Stimulated activated effector memory CD8-positive, alpha-beta T cell treated with anti-CD3 and anti-CD28 coated beads, Interleukin-12 subunit alpha, Interleukin-12 subunit beta, amount 100 ng/mL, for 72 hours (primary cell): ENCODE data around the gene USH1G.

Source experiments
- ATAC-seq: fragments of 150-1000 bp; cut with Tn5 transposase; 2 replicates; pipeline ENCODE4 v1.10.0; 2021
- DNase-seq, 2 donors: peaks; one replicate each; pipeline ENCODE4 v3.0.0; 2021 to 2022; ENCODE audit warnings: low spot score in 2 of 2
- H3K27ac Mint-ChIP-seq: one replicate; pipeline ENCODE4 v1.8.0; 2022; ENCODE audit warnings: mild to moderate bottlenecking, mixed read lengths
- H3K36me3 Mint-ChIP-seq: one replicate; pipeline ENCODE4 v1.8.0; 2022; ENCODE audit warnings: mild to moderate bottlenecking, mixed read lengths
- H3K4me1 Mint-ChIP-seq: one replicate; pipeline ENCODE4 v1.8.0; 2022; ENCODE audit warnings: mixed read lengths
- H3K4me3 Mint-ChIP-seq: one replicate; pipeline ENCODE4 v1.8.0; 2022; ENCODE audit warnings: mild to moderate bottlenecking, mixed read lengths
- H3K9me3 Mint-ChIP-seq: one replicate; pipeline ENCODE4 v1.8.0; 2022; ENCODE audit warnings: mixed read lengths

USH1G gene

DNA sequence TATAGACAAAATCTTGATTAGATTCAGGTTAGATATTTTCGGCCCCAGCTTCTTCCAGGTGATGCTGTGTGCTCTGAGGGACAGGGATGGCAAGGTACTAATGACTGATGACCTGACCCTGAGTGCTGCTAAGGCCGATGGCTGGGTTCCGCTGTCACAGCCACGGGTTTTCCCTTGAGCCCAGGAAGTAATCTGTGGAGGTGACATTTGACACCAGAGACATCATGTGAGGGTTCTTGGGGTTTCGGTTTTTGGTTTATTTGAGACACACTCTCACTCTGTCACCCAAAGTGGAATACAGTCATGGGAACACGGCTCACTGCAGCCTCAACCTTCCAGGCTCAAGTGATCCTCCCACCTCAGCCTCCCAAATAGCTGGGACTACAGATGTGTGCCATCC lies 22.5 kb upstream of the USH1G start:
- Mint-ChIP-seq H3K4me3 (no peak overlapping the region), H3K27ac (no peak overlapping the region), H3K9me3 (no peaks in the 10 kb centered on the region), H3K36me3 (no peaks in the 10 kb centered on the region), H3K4me1 (no peaks in the 10 kb centered on the region)
- DNase-seq (no peak), ATAC-seq (peak; percentile 53)

DNA sequence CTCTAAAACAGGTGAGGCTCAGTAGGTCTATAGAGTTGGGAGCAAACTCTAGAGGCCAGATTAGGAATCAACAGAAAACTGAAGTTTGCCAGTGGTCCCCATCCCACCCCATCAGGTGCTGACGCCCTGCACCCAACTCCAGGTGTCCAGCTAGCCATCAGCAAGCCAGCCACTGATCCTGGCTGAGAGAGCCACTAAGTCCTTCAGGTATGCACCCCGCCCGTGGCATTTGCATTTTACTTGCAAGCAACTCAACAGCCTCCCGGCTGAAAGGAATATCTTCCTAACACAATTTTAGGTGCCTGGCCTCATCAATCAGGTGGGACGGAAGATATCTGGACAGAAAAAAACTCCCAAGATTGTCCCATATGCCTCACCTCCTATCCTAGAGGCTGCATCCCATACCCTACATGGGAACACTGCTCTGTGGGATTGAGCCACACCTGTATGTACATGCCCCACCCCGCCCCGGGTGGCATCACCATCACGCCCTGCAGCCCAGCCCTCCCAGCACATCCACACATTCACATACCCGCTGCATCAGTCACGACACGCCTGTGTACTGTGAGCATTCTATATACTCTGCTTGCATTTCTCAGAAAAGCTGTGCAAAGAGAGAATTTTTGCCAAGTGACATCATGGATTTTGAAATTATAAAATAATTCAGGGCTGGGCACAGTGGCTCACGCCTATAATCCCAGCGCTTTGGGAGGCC lies 20.9 kb upstream of the USH1G start:
- H3K9me3 Mint-ChIP-seq = no peaks in the 10 kb centered on the region
- no peak overlapping the region for H3K4me3 Mint-ChIP-seq
- ATAC-seq = no peak

DNA sequence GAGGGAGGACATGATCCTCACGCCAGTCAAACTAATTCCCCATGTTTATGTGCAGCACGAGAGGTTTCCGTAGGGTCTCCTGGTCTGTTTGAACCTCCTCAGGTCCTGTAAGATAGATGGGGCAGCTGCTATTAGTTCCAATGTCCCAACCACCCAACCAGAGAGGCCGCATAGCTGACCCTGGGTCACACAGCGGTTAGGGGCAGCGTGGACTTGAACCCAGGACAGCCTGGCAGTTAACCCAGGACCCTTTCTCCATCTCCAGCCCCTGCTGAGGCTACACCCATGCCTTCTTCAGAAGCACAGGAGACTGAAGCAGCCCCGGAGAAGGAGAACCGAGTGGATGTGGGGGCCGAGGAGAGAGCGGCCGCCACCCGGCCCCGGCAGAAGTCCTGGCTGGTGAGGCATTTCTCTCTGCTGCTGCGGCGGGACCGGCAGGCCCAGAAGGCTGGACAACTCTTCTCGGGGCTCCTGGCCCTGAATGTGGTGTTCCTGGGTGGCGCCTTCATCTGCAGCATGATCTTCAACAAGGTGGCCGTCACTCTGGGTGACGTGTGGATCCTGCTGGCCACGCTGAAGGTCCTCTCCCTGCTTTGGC lies 18.2 kb upstream of the USH1G start:
- ATAC-seq = no peak
- no peak overlapping the region for H3K4me3 Mint-ChIP-seq
- no peak overlapping the region for H3K27ac Mint-ChIP-seq
- no peaks in the 10 kb centered on the region for H3K9me3 Mint-ChIP-seq
- DNase-seq = no peak
- H3K4me1 Mint-ChIP-seq = no peaks in the 10 kb centered on the region
- H3K36me3 Mint-ChIP-seq = no peaks in the 10 kb centered on the region

More for the DNA sequence above, 20.9 kb upstream of the USH1G start:
- no peak for DNase-seq
- no peaks in the 10 kb centered on the region for H3K36me3 Mint-ChIP-seq
- no peak overlapping the region for H3K27ac Mint-ChIP-seq
- no peaks in the 10 kb centered on the region for H3K4me1 Mint-ChIP-seq

DNA sequence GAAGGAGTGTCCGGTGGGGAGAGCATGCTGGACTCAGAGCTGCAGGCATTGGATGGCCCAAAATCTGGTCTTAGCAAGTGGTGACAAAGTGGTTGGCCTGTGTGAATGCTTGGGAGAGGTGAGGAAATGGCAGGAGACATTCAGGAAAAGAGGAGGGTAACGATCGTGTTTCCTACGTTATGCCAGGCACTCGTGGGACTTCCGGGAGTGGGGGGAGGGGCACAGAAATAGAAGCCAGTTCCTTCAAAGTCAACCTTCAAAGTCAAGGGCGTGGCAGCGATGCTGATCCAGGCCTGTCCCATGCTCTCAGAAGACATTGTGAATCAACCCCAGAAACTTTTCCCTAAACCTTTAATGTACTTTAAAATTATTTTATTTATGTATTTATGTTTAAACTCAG lies 16.5 kb upstream of the USH1G start:
- no peaks in the 10 kb centered on the region for H3K9me3 Mint-ChIP-seq
- no peak overlapping the region for H3K27ac Mint-ChIP-seq
- no peak for ATAC-seq
- DNase-seq = no peak
- no peaks in the 10 kb centered on the region for H3K36me3 Mint-ChIP-seq
- no peaks in the 10 kb centered on the region for H3K4me1 Mint-ChIP-seq
- H3K4me3 Mint-ChIP-seq = no peak overlapping the region

DNA sequence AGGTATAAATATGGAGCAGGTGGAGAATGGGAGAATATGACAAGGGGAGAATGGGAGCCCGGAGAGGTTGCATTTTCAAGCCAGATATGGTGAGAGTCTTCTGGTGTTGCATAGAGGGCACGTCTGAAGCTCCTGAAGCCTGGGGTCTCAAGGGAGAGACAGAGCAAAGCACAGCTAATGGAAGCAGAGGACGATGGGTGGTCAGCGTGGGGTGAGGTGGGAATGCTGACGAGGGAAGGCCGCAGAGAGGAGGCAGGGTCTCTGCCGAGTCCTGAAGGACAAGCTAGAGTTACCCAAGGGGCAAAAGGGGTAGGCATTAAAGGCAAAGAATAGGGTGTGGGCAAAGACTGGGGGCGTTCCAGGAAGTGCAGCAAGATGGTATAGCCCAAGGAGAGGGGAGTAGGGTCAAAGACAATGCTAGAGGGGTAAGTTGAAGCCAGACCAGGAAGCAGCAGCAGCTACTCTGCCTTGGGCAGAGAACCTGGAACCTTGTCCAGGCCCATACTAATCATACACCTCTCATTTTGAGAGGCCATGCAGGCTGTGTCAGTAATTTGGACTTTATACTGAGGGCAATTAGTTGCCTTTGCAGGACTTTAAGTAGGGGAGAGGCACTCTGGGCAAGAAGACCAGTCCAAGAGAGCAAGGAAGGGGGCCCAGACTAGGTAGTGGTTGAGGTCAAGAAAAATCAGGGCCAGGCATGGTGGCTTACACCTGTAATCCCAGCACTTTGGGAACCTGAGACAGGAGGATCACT lies 15.3 kb upstream of the USH1G start:
- Mint-ChIP-seq H3K4me1 (no peaks in the 10 kb centered on the region), H3K9me3 (no peaks in the 10 kb centered on the region), H3K27ac (no peak overlapping the region), H3K36me3 (no peaks in the 10 kb centered on the region), H3K4me3 (no peak overlapping the region)
- DNase-seq (no peak), ATAC-seq (no peak)

DNA sequence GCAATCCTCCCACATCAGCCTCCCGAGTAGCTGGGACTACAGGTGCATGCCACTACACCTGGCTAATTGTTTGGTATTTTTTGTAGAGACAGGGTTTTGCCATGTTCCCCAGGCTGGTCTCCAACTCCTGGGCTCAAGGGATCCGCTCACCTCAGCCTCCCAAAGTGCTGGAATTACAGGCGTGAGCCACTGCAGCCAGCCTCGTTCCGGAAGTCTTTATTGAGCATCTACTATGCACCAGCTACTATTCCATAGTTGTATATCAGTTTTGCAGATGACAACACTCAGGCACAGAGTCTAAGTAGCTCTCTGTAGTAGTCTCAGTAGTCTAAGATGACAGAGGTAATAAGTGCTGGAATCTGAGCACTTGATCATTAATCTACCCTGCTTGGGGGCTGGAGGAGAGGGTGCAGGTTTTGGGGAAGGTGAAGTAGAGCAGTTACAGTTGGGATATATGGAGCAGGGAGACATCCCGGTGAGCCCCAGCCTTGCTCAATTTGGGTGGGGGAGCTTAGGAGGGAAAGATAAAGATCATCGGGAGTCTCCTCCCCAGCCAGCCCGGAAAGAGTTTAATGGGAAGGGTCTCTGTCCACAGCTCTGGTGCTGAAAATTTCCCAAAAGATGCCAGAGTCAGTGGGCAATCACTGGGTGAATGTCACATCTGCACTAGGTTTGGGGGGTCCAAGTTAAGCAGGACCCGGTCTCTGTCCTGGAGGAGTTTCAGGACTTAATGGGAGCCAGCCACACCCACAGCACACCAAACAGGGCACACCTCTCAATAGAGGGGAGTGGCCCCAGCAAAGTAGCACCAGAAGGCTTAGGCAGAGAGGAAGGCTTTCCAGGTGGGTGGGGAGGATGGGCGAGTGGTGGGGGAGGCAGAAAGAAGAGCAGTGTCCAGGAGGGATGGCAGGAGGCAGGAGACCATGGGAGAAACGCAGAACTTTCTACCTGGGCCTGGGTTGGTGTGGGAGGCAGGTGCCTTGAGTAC lies 14.3 kb upstream of the USH1G start:
- Mint-ChIP-seq H3K9me3 (no peaks in the 10 kb centered on the region), H3K36me3 (no peaks in the 10 kb centered on the region), H3K4me1 (no peaks in the 10 kb centered on the region), H3K27ac (no peak overlapping the region), H3K4me3 (no peak overlapping the region)
- ATAC-seq (no peak), DNase-seq (no peak)

DNA sequence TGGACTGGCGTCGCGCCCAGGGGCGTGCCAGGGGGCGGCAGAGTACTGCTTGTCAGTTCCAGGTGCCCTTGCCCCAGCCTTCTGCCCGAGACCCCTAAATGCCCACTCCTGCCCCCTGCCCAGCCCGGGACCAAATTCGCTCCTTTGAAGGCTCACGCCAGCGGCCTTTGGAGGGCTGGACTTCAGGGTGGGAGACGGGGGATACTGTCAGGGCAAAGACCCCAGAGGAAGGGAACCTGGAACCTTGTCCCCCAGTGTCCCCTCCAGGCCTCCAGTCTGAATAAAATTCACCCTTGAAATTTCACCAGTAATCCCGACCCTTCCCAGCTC lies 13.4 kb upstream of the USH1G start:
- H3K4me3 Mint-ChIP-seq = no peak overlapping the region
- no peak for DNase-seq
- H3K27ac Mint-ChIP-seq = no peak overlapping the region
- H3K36me3 Mint-ChIP-seq = no peaks in the 10 kb centered on the region
- peaks cover under 1% of the 10 kb centered on the region for H3K4me1 Mint-ChIP-seq
- H3K9me3 Mint-ChIP-seq = no peaks in the 10 kb centered on the region
- ATAC-seq = no peak

DNA sequence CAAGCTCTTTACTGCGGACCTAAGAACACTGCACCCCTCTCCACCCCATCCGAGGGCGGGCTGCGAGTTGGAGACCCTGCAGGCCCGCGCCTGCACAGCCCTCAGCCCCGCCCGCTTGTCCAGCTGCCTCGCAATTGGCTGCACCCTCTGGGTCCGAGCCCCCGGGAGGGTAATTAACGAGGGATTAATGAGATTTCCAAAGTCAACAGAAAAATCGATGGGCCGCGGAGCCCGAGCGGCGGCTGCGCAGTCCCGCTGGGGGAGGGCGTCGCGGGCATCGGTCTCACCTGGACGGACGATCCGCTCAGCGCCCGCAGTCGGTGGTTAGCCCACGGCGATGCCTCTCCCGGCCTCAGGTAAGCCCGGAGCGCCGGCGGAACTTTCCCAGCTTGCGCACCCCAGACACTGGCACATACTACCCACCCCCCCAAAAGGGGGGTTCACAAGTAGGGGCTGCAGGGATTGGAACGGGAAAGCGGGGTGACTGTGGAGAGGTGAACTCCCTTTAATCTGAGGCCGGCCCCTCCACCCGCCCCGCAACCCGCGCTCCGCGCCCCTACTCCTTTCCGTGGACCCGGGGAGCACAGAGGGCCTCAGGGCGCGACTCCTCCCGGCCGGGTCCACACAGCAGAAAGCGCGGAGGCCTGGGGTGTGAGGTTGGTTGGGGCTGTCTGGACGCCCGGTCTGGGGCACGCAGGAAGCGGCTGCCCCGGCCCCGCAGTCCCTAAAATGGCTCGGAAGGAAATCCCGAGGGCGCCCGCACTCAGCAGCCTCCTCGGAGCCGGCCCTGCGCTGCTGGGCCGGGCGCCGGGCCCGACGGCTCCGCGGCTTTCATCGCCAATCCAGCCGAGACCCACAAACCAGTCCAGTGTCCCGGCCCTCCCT lies 12.8 kb upstream of the USH1G start, which contains the start of gene OTOP3:
Gene OTOP3, plus strand, starts transcription at position 314 of the 885 bp plus-strand sequence. Its CDS starts 24 bp downstream, at position 338.
- H3K4me1 Mint-ChIP-seq = peaks cover 5% of the 10 kb centered on the region
- H3K9me3 Mint-ChIP-seq = no peaks in the 10 kb centered on the region
- H3K36me3 Mint-ChIP-seq = no peaks in the 10 kb centered on the region
- no peak within 1 kb of the TSS for H3K27ac Mint-ChIP-seq
- ATAC-seq (no peak), DNase-seq (no peak)
- H3K4me3 Mint-ChIP-seq = no peak within 1 kb of the TSS

DNA sequence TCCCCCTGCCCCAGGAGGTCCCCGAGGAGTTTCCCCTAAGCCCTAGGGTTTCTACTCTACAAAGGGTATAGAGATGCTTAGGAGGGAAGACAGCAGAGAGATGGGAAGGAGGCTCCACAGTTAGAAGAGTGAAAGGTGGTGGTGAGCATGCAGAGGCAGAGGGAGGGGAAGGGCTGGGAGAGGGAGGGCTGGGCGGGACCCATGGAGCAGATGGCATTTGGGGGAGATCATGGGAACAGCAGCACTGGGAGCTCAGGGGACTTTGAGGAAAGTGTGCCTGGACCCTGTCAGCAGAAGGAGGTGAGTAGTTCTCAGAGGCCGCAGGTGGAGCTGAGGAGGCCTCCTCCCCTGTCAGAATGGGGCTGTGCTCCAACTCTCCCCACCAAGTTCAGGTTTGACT lies 12.0 kb upstream of the USH1G start:
- no peak overlapping the region for H3K4me3 Mint-ChIP-seq
- no peak for DNase-seq
- H3K27ac Mint-ChIP-seq = no peak overlapping the region
- peaks cover 5% of the 10 kb centered on the region for H3K4me1 Mint-ChIP-seq
- no peak for ATAC-seq
- no peaks in the 10 kb centered on the region for H3K36me3 Mint-ChIP-seq
- no peaks in the 10 kb centered on the region for H3K9me3 Mint-ChIP-seq

DNA sequence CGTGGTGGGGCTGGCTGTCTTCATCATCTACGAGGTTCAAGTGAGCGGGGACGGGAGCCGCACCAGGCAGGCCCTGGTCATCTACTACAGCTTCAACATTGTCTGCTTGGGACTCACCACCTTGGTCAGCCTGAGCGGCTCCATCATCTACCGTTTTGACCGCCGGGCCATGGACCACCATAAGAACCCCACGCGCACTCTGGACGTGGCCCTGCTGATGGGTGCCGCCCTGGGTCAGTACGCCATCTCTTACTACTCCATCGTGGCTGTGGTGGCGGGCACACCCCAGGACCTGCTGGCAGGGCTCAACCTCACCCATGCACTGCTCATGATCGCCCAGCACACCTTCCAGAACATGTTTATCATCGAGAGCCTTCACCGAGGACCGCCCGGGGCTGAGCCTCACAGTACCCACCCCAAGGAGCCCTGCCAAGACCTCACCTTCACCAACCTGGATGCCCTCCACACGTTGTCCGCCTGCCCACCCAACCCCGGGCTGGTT lies 7.5 kb upstream of the USH1G start:
- ATAC-seq (no peak), DNase-seq (no peak)
- Mint-ChIP-seq H3K27ac (no peak overlapping the region), H3K9me3 (no peaks in the 10 kb centered on the region), H3K36me3 (no peaks in the 10 kb centered on the region), H3K4me1 (peaks cover 5% of the 10 kb centered on the region), H3K4me3 (no peak overlapping the region)

DNA sequence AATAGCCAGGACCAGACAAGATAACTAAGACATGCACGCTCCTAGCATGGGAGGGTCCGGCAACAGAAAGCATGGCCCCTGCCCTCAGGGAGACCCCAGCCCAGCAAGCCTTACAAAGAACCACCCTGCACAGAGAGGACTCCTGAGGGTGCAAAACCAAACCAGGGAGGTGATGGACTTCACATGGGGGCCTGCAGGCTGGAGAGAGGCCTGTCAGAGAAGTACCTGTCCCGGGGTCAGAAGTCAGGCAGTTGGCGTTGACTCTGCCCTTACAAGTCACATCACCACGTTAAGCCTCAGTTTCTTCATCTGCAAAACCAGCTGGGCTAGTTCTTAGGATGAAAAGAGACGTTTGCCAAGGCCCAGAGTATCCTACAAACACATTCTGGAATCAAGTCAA lies 5.7 kb upstream of the USH1G start:
- Mint-ChIP-seq H3K36me3 (no peaks in the 10 kb centered on the region), H3K9me3 (no peaks in the 10 kb centered on the region), H3K4me3 (no peak overlapping the region), H3K4me1 (peaks cover 20% of the 10 kb centered on the region), H3K27ac (no peak overlapping the region)
- ATAC-seq = no peak
- DNase-seq = no peak

DNA sequence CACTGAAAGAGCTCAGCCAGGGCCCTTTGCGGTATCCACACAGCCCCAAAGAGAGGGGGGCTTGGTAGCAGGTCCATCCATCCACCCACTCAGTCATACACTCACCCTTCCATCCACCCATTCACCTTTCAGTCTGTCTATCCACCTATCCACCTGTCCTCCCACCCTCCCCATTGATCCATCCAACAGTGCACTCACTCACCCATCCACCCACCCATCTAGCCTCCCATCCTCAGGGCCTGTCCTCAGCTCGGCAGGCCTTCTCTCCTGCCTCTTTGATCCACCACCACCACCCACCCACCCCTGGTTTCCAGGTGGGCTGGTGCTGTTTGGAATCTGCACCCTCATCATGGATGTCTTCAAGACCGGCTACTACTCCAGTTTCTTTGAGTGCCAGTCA lies 2.2 kb upstream of the USH1G start:
- ATAC-seq = no peak
- DNase-seq = no peak
- H3K4me1 Mint-ChIP-seq = peaks cover 21% of the 10 kb centered on the region
- no peaks in the 10 kb centered on the region for H3K9me3 Mint-ChIP-seq
- H3K27ac Mint-ChIP-seq = no peak overlapping the region
- no peaks in the 10 kb centered on the region for H3K36me3 Mint-ChIP-seq
- H3K4me3 Mint-ChIP-seq = no peak overlapping the region

DNA sequence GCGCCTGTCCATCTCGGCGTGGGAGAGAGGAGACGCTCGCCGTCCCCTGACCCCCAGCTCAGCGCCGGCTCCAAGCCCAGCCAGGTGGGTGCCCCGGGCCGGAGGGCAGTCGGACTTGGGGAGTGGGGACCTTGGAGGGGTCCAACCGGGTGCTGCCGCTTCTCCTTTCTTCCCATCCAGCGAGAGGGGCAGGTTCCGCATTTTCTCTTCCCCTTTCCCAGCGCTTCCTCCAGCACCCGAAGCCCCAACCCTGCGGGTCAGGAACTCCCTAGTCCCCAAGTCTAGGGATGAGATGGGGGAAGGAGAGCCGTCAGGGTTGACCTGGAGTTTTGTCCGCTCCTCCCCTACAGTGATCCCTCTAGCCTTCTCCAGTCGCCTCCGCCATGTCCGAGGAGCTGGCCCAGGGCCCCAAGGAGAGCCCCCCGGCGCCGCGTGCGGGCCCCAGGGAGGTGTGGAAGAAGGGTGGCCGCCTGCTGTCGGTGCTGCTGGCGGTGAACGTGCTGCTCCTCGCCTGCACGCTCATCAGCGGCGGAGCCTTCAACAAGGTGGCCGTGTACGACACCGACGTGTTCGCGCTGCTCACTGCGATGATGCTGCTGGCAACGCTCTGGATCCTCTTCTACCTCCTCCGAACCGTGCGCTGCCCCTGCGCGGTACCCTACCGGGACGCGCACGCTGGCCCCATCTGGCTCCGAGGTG lies 1.3 kb upstream of the USH1G start, which contains the start of gene OTOP2:
Gene OTOP2, plus strand, starts transcription at position 24 of the 699 bp plus-strand sequence. Its CDS starts 360 bp downstream, at position 384.
- DNase-seq = no peak
- no peak for ATAC-seq
- Mint-ChIP-seq H3K36me3 (no peaks in the 10 kb centered on the region), H3K9me3 (no peaks in the 10 kb centered on the region), H3K27ac (no peak within 1 kb of the TSS), H3K4me3 (peak within 1 kb of the TSS; percentile 46), H3K4me1 (peaks cover 21% of the 10 kb centered on the region)
